H1 (cell line): ENCODE data around the gene TBX3. TPM values are rescaled to one million over a fixed set of nuclear protein-coding genes. Genes with fewer than 3 reads are reported as not detected.

Experiments used
- CTCF ChIA-PET: fragments of 300-600 bp; sonication (Branson Sonifier 250); formaldehyde crosslinking; loops from one replicate; lab custom pipeline; 2021; ENCODE audit not compliant: partially characterized antibody; lab: Charles Lee
- POLR2A ChIA-PET: fragments of 300-600 bp; sonication (Branson Sonifier 250); formaldehyde crosslinking; loops from one replicate; lab custom pipeline; 2021; ENCODE audit warnings: inconsistent platforms; ENCODE audit not compliant: partially characterized antibody; lab: Charles Lee
- DNase-seq, 2 experiments: peaks; one replicate each; pipeline versions ENCODE4 v3.0.0 to v3.0.0-alpha.2; 2010 to 2022; ENCODE audit warnings: low spot score in 2 of 2, low read depth in 1 of 2, mixed read lengths in 1 of 2
- FAIRE-seq: peaks from 2 replicates; lab custom pipeline; 2011; peaks lifted over from hg19 to GRCh38; lab: Jason Lieb, UNC
- H2AFZ ChIP-seq: 2 replicates; pipeline ENCODE4 v1.8.1; 2012; ENCODE audit warnings: low read length, inconsistent platforms
- H2AK5ac ChIP-seq: 2 replicates; pipeline ENCODE4 v1.6.1; 2013; ENCODE audit warnings: low read depth, low read length
- H2BK120ac ChIP-seq: replicated peaks from 2 replicates; pipeline ENCODE3; 2013; ENCODE audit warnings: low read depth, low read length, inconsistent platforms
- H2BK12ac ChIP-seq: 2 replicates; pipeline ENCODE4 v1.6.1; 2013; ENCODE audit warnings: low read depth, low read length
- H2BK15ac ChIP-seq: 2 replicates; pipeline ENCODE4 v1.6.1; 2013; ENCODE audit warnings: low read length
- H2BK20ac ChIP-seq: 2 replicates; pipeline ENCODE4 v1.6.1; 2013; ENCODE audit warnings: low read length
- H2BK5ac ChIP-seq: 2 replicates; pipeline ENCODE4 v1.6.1; 2013; ENCODE audit warnings: low read depth, low read length
- H3K14ac ChIP-seq: 2 replicates; pipeline ENCODE4 v1.6.1; 2013; ENCODE audit warnings: inconsistent platforms; ENCODE audit not compliant: insufficient read length
- H3K18ac ChIP-seq: 2 replicates; pipeline ENCODE4 v1.6.1; 2013; ENCODE audit warnings: low read length; ENCODE audit errors: extremely low read depth
- H3K23ac ChIP-seq: 2 replicates; pipeline ENCODE4 v1.6.1; 2013; ENCODE audit warnings: inconsistent platforms; ENCODE audit not compliant: insufficient read length
- H3K23me2 ChIP-seq: 2 replicates; pipeline ENCODE4 v1.6.1; 2013; ENCODE audit warnings: low read depth, low read length
- H3K27ac ChIP-seq: 2 replicates; pipeline ENCODE4 v1.6.1; 2011; ENCODE audit warnings: low read depth, low read length, inconsistent platforms
- H3K27me3 ChIP-seq, 4 experiments: replicated peaks in 1 of 4; 1 replicate in 1 of 4; 2 replicates in 3 of 4; pipeline versions ENCODE4 v1.6.1 to v1.8.1; 2011 to 2013; ENCODE audit warnings: low read length in 3 of 4, mild to moderate bottlenecking in 3 of 4, inconsistent platforms in 2 of 4, mixed read lengths in 2 of 4, moderate library complexity in 1 of 4; ENCODE audit not compliant: control insufficient read depth in 3 of 4, insufficient read depth in 3 of 4; ENCODE audit errors: extremely low read depth in 1 of 4
- H3K36me3 ChIP-seq, 4 experiments: 2 replicates each; pipeline versions ENCODE4 v1.6.1 to v1.8.1; 2011 to 2013; ENCODE audit warnings: mild to moderate bottlenecking in 4 of 4, low read length in 3 of 4, moderate library complexity in 2 of 4, control low read depth in 1 of 4, inconsistent platforms in 1 of 4; ENCODE audit not compliant: insufficient read depth in 4 of 4, control insufficient read depth in 2 of 4
- H3K4ac ChIP-seq: replicated peaks from 2 replicates; pipeline ENCODE3; 2013; ENCODE audit warnings: low read length, low read depth, mixed read lengths, inconsistent platforms; ENCODE audit not compliant: insufficient read length
- H3K4me1 ChIP-seq, 4 experiments: replicated peaks in 1 of 4; 1 replicate in 1 of 4; 2 replicates in 3 of 4; pipeline versions ENCODE4 v1.6.1 to v1.8.1; 2011 to 2013; ENCODE audit warnings: low read length in 3 of 4, inconsistent platforms in 2 of 4, mixed read lengths in 1 of 4; ENCODE audit not compliant: insufficient read depth in 4 of 4, control insufficient read depth in 3 of 4
- H3K4me2 ChIP-seq, 2 experiments: 2 replicates each; pipeline versions ENCODE4 v1.6.1 to v1.8.1; 2011 to 2013; ENCODE audit warnings: low read depth in 2 of 2, low read length in 2 of 2, control low read depth in 1 of 2, inconsistent platforms in 1 of 2, mild to moderate bottlenecking in 1 of 2; ENCODE audit not compliant: insufficient read depth in 1 of 2
- H3K4me3 ChIP-seq, 4 experiments: fragments of 200-600, 300-600 bp in 1 of 4; sonication (generic), shearing (Covaris generic), sonication (Bioruptor Twin) in 1 of 4; 2 replicates each; pipeline versions ENCODE4 v1.5.1 to v1.8.1; 2011 to 2016; ENCODE audit warnings: low read length in 4 of 4, low read depth in 3 of 4, control low read depth in 2 of 4, inconsistent platforms in 2 of 4, mild to moderate bottlenecking in 2 of 4, mixed read lengths in 1 of 4, moderate library complexity in 1 of 4; ENCODE audit not compliant: insufficient read depth in 2 of 4; ENCODE audit errors: extremely low read depth in 1 of 4
- H3K56ac ChIP-seq: replicated peaks from 2 replicates; pipeline ENCODE3; 2013; ENCODE audit warnings: low read depth, mild to moderate bottlenecking, mixed read lengths, low read length, inconsistent platforms; ENCODE audit not compliant: insufficient read length
- H3K79me1 ChIP-seq: 2 replicates; pipeline ENCODE4 v1.6.1; 2013; ENCODE audit warnings: low read depth, low read length, control low read depth
- H3K79me2 ChIP-seq, 2 experiments: 2 replicates each; pipeline versions ENCODE4 v1.6.1 to v1.8.1; 2012 to 2013; ENCODE audit warnings: low read length in 2 of 2, mild to moderate bottlenecking in 2 of 2, inconsistent platforms in 1 of 2; ENCODE audit not compliant: insufficient read depth in 2 of 2, control insufficient read depth in 1 of 2
- H3K9ac ChIP-seq, 4 experiments: replicated peaks in 1 of 4; 1 replicate in 1 of 4; 2 replicates in 3 of 4; pipeline versions ENCODE4 v1.6.1 to v1.8.1; 2011 to 2013; ENCODE audit warnings: low read depth in 3 of 4, low read length in 3 of 4, control low read depth in 2 of 4, mild to moderate bottlenecking in 2 of 4, moderate library complexity in 2 of 4, inconsistent platforms in 1 of 4; ENCODE audit errors: extremely low read depth in 1 of 4
- H3K9me3 ChIP-seq, 2 experiments: 2 replicates each; pipeline versions ENCODE4 v1.6.1 to v1.8.1; 2012 to 2013; ENCODE audit warnings: mild to moderate bottlenecking in 2 of 2, moderate library complexity in 2 of 2, control low read depth in 1 of 2, inconsistent platforms in 1 of 2, low read depth in 1 of 2, low read length in 1 of 2, mixed read lengths in 1 of 2; ENCODE audit not compliant: insufficient read depth in 2 of 2
- H4K20me1 ChIP-seq, 2 experiments: replicated peaks in 1 of 2; 2 replicates each; pipeline versions ENCODE3 to v1.8.1; 2011 to 2013; ENCODE audit warnings: inconsistent platforms in 2 of 2, low read length in 2 of 2, mild to moderate bottlenecking in 1 of 2; ENCODE audit not compliant: insufficient read depth in 2 of 2, control insufficient read depth in 1 of 2
- H4K5ac ChIP-seq: 2 replicates; pipeline ENCODE4 v1.6.1; 2013; ENCODE audit warnings: low read length, low read depth, mixed read lengths, inconsistent platforms; ENCODE audit not compliant: insufficient read length
- H4K8ac ChIP-seq: 2 replicates; pipeline ENCODE4 v1.8.0; 2013; ENCODE audit warnings: mild to moderate bottlenecking, moderate library complexity, low read length, inconsistent platforms; ENCODE audit not compliant: insufficient read depth; ENCODE audit errors: extremely low read depth
- H4K91ac ChIP-seq: replicated peaks from 2 replicates; pipeline ENCODE3; 2013; ENCODE audit warnings: low read length, mixed read lengths, inconsistent platforms; ENCODE audit not compliant: insufficient read length
- whole genome bisulfite sequencing, 2 experiments: shearing (Covaris generic) in 1 of 2; methylation state at CpG; one replicate each; pipeline versions ENCODE4 v1.1.6 to v1.1.7; 2013 to 2015; ENCODE audit warnings: low lambda C conversion rate in 2 of 2, mixed read lengths in 2 of 2, inconsistent platforms in 1 of 2, low coverage in 1 of 2, missing lambda C conversion rate in 1 of 2; ENCODE audit not compliant: insufficient replicate concordance in 2 of 2, insufficient coverage in 1 of 2, insufficient read length in 1 of 2; ENCODE audit errors: extremely low coverage in 1 of 2, missing lambda C conversion rate in 1 of 2; 5-methylcytosine and 5-hydroxymethylcytosine counted together
- polyA plus RNA-seq, 7 experiments: library from polyadenylated mRNA; depleted of rRNA in 3 of 7; stranded (reverse) in 5 of 7; unstranded in 2 of 7; fragments of >200 nt in 5 of 7; fragments of 200-250 nt in 2 of 7; gene quantifications; 1 replicate in 5 of 7; 2 replicates in 1 of 7; 4 replicates in 1 of 7; pipeline versions ENCODE4 v1.2.1 to v1.2.3, GENCODE V29; 2011 to 2013; ENCODE audit warnings: missing spikeins in 2 of 7, mixed read lengths in 2 of 7
- total RNA-seq: library from RNA; stranded (reverse); fragmentation: NEBNext Ultra II Directional; extraction: Animal tissue kit (Norgen Biotek cat#: 25700); gene quantifications from 2 replicates; pipeline ENCODE4 v1.2.1, GENCODE V29; 2021

TBX3 gene
- total and polyA plus RNA-seq, 2 of the 8 experiments (the other 6 are each of a cell fraction or from before 2014, with no cell fraction given) = 0.09 to 1.0 TPM

DNA sequence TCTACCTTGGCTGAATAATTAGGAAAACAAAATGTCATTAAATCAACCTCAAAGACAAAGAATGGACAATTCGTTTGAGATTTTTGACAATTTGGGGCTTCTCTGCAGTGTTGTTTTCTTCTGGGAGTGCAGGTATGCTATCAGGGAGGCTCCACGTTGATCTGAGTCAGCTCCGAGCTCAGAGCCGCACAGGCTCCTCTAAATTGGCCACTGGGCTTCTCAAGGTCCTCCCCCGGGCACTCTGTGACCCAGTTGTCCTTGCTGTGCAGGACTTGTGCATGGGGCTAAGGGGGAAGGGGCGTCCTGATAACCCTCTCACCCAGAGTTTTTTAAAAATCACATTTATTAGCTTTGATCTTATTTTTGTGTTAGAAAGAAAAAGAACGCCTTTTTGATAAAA is 52.7 kb downstream of the TBX3 start:
- Histone ChIP-seq H3K23me2 (no peaks in the 10 kb centered on the region; the same call in 1 of the 2 replicates), H3K4me3 (no peak overlapping the region), H2BK15ac (no peak overlapping the region), H3K56ac (no peak overlapping the region), H4K8ac (no peak overlapping the region), H3K4ac (no peak overlapping the region), H4K5ac (no peak overlapping the region), H3K9me3 (no peaks in the 10 kb centered on the region), H3K14ac (no peak overlapping the region), H4K91ac (no peak overlapping the region), H3K27me3 (no peaks in the 10 kb centered on the region; a peak in 1 of 7 replicates), H2AK5ac (no peak overlapping the region), H2AFZ (no peak overlapping the region), H3K79me1 (no peaks in the 10 kb centered on the region), H3K36me3 (no peaks in the 10 kb centered on the region), H3K79me2 (no peaks in the 10 kb centered on the region), H2BK5ac (no peak overlapping the region), H2BK120ac (no peak overlapping the region), H3K27ac (no peak overlapping the region), H2BK20ac (no peak overlapping the region), H2BK12ac (no peak overlapping the region), H4K20me1 (no peaks in the 10 kb centered on the region), H3K23ac (no peak overlapping the region), H3K9ac (no peak overlapping the region), H3K4me2 (no peak overlapping the region), H3K4me1 (no peaks in the 10 kb centered on the region), H3K18ac (no peak overlapping the region)
- POLR2A ChIA-PET = interaction anchor here (0.6 to 0.7 kb wide), 2 partner anchors 26 to 27 kb away, joined by 3 to 5 read pairs; no protein-coding TSS in a partner anchor
- DNase-seq (no peak), FAIRE-seq (no peak)
- WGBS, 2 experiments = 89% methylated on average over 7 of the region's 7 CpGs; no CpG with 5 or more reads in 1 of the 2 experiments
- CTCF ChIA-PET = interaction anchor here (0.6 to 1.3 kb wide), 3 partner anchors 10 to 123 kb away, joined by 3 to 5 read pairs (median 3); no protein-coding TSS in a partner anchor
